Measurements from ENCODE around the gene ARPP19. TPM values are rescaled to one million over a fixed set of nuclear protein-coding genes. Genes with fewer than 3 reads are reported as not detected.

The ARPP19 gene
- total RNA-seq, 1 experiment from 2014 or later = 163 TPM

DNA sequence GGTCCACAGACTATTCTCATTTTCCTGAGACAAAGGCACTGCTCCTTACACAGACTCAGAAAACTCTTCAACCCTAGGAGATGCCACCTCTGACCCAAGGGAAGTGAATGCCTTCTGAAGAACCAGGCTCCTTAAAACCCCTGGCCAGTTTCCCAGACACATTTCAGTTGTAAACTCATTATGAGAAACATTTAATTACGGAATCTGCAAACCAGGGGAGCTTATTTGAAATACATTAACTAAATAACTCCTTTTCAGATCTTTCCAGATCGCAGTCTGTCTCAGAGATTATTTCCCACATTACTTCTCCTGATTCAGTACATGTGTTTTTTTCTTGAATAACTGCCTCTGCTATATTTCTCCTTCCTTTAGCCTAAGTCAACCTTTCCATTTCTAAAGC lies 57.7 kb downstream of the ARPP19 start:
- Histone ChIP-seq H3K4me3 (replicated peaks in 1 of 2; ENCODE audit: low read depth in 1 of 2, low read length in 2 of 2) (no peak overlapping the region), H3K27me3 (ENCODE audit: insufficient read depth, low read length) (no peaks in the 10 kb centered on the region), H3K9ac (ENCODE audit: low read length) (no peak overlapping the region), H3K36me3 (ENCODE audit: control insufficient read depth in 1 of 2, insufficient read depth in 2 of 2, low read length in 2 of 2) (no peaks in the 10 kb centered on the region), H3K4me2 (ENCODE audit: low read length) (no peak overlapping the region), H3K9me3 (ENCODE audit: control insufficient read depth in 1 of 2, insufficient read depth in 1 of 2, low read depth in 1 of 2, low read length in 2 of 2) (no peaks in the 10 kb centered on the region), H2AFZ (ENCODE audit: low read depth, low read length, poor library complexity, severe bottlenecking) (no peak overlapping the region), H4K20me1 (ENCODE audit: insufficient read depth) (no peaks in the 10 kb centered on the region), H3K4me1 (ENCODE audit: control insufficient read depth in 1 of 2, insufficient read depth in 2 of 2, low read length in 2 of 2) (no peaks in the 10 kb centered on the region), H3K27ac (ENCODE audit: low read depth, low read length) (no peak overlapping the region), H3K79me2 (ENCODE audit: insufficient read depth, low read length) (no peaks in the 10 kb centered on the region; the same call in 1 of the 2 replicates), H3K9me2 (ENCODE audit: insufficient read depth) (no peaks in the 10 kb centered on the region)
- no peak for DNase-seq (ENCODE audit: low read depth, low spot score)
- POLR2A ChIA-PET = no interaction called here
- TF ChIP-seq POLR2AphosphoS5 (IDR thresholded peaks at IDR 0.05; ENCODE audit: low read depth, low read length) = no peak
- TF ChIP-seq FOSL1 (IDR thresholded peaks at IDR 0.05; ENCODE audit: low read depth) = no peak
- TF ChIP-seq EZH2 (IDR thresholded peaks at IDR 0.05) = no peak
- TF ChIP-seq POLR2A (IDR thresholded peaks at IDR 0.05; ENCODE audit: borderline replicate concordance, extremely low read depth, insufficient read depth, insufficient read length) = no peak
- no peak for TF ChIP-seq CEBPB (IDR thresholded peaks at IDR 0.05; ENCODE audit: low read depth)
- no peak for TF ChIP-seq CBX3 (IDR thresholded peaks at IDR 0.05; ENCODE audit: low read depth)
- TF ChIP-seq EGR1 (IDR thresholded peaks at IDR 0.05; ENCODE audit: low read depth) = no peak
- TF ChIP-seq SIN3A (IDR thresholded peaks at IDR 0.05; ENCODE audit: low read depth) = no peak
- TF ChIP-seq, protein P1, sequence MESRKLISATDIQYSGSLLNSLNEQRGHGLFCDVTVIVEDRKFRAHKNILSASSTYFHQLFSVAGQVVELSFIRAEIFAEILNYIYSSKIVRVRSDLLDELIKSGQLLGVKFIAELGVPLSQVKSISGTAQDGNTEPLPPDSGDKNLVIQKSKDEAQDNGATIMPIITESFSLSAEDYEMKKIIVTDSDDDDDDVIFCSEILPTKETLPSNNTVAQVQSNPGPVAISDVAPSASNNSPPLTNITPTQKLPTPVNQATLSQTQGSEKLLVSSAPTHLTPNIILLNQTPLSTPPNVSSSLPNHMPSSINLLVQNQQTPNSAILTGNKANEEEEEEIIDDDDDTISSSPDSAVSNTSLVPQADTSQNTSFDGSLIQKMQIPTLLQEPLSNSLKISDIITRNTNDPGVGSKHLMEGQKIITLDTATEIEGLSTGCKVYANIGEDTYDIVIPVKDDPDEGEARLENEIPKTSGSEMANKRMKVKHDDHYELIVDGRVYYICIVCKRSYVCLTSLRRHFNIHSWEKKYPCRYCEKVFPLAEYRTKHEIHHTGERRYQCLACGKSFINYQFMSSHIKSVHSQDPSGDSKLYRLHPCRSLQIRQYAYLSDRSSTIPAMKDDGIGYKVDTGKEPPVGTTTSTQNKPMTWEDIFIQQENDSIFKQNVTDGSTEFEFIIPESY (IDR thresholded peaks at IDR 0.05; ENCODE audit: extremely low read depth, insufficient replicate concordance, low read length) = no peak
- TF ChIP-seq SP1 (IDR thresholded peaks at IDR 0.05; ENCODE audit: low read depth) = no peak
- TF ChIP-seq, protein P2, sequence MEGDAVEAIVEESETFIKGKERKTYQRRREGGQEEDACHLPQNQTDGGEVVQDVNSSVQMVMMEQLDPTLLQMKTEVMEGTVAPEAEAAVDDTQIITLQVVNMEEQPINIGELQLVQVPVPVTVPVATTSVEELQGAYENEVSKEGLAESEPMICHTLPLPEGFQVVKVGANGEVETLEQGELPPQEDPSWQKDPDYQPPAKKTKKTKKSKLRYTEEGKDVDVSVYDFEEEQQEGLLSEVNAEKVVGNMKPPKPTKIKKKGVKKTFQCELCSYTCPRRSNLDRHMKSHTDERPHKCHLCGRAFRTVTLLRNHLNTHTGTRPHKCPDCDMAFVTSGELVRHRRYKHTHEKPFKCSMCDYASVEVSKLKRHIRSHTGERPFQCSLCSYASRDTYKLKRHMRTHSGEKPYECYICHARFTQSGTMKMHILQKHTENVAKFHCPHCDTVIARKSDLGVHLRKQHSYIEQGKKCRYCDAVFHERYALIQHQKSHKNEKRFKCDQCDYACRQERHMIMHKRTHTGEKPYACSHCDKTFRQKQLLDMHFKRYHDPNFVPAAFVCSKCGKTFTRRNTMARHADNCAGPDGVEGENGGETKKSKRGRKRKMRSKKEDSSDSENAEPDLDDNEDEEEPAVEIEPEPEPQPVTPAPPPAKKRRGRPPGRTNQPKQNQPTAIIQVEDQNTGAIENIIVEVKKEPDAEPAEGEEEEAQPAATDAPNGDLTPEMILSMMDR (IDR thresholded peaks at IDR 0.05 in 2 of 3, conservative IDR thresholded peaks at IDR 0.05 in 1 of 3; ENCODE audit: borderline replicate concordance in 1 of 3, insufficient read depth in 1 of 3, low read depth in 2 of 3, low read length in 2 of 3) = no peak
- TF ChIP-seq TCF7L2 (IDR thresholded peaks at IDR 0.05; ENCODE audit: borderline replicate concordance, extremely low read depth, insufficient read depth, insufficient read length) = no peak
- no peak for TF ChIP-seq EZH2phosphoT487 (IDR thresholded peaks at IDR 0.05; ENCODE audit: borderline replicate concordance)
- TF ChIP-seq, protein P3, sequence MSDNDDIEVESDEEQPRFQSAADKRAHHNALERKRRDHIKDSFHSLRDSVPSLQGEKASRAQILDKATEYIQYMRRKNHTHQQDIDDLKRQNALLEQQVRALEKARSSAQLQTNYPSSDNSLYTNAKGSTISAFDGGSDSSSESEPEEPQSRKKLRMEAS (IDR thresholded peaks at IDR 0.05) = no peak
- no peak for TF ChIP-seq ELF1 (IDR thresholded peaks at IDR 0.05; ENCODE audit: borderline replicate concordance, low read depth)
- no TSS peak for BruUV-seq (replicated peaks)
- RAD21 ChIA-PET (ENCODE audit: low non-redundant PET in 1 of 2, low total read pairs in 2 of 2, uncharacterized antibody in 2 of 2, unreplicated experiment in 2 of 2) = no interaction called here
- intact Hi-C loops (cut with micrococcal nuclease) = no loop called here
- no peak for ATAC-seq
- CTCF ChIA-PET = no interaction called here

All from HCT116 (cell line).